Skeletal muscle tissue (tissue), 4 donors: ENCODE data around the gene EDEM1. TPM values are rescaled to one million over a fixed set of nuclear protein-coding genes. Genes with fewer than 3 reads are reported as not detected.
"Not testable (repeated sequence)": the region's sequence is repeated elsewhere in the genome, so short reads cannot be mapped to it uniquely, and the experiment has no call there.

Source experiments
- H3K27ac ChIP-seq: one replicate; pipeline ENCODE4 v1.7.0; 2013; ENCODE audit warnings: mild to moderate bottlenecking, low read depth, low read length, inconsistent platforms
- H3K27me3 ChIP-seq, 3 donors: one replicate each; pipeline ENCODE4 v1.7.0; 2013; ENCODE audit warnings: low read length in 3 of 3; ENCODE audit not compliant: control insufficient read depth in 3 of 3, insufficient read depth in 3 of 3
- H3K36me3 ChIP-seq, 3 donors: one replicate each; pipeline ENCODE4 v1.7.0; 2013; ENCODE audit warnings: low read length in 3 of 3; ENCODE audit not compliant: control insufficient read depth in 3 of 3, insufficient read depth in 3 of 3
- H3K4me1 ChIP-seq, 3 donors: one replicate each; pipeline ENCODE4 v1.7.0; 2013; ENCODE audit warnings: low read length in 3 of 3, mild to moderate bottlenecking in 3 of 3; ENCODE audit not compliant: control insufficient read depth in 3 of 3, insufficient read depth in 3 of 3
- H3K4me3 ChIP-seq, 3 donors: one replicate each; pipeline ENCODE4 v1.7.0; 2013; ENCODE audit warnings: low read length in 3 of 3
- H3K9ac ChIP-seq, 3 donors: one replicate each; pipeline ENCODE4 v1.7.0; 2013; ENCODE audit warnings: low read length in 3 of 3, mild to moderate bottlenecking in 3 of 3, moderate library complexity in 2 of 3, low read depth in 1 of 3
- H3K9me3 ChIP-seq, 3 donors: one replicate each; pipeline ENCODE4 v1.7.0; 2013; ENCODE audit warnings: low read length in 3 of 3; ENCODE audit not compliant: control insufficient read depth in 3 of 3
- total RNA-seq: library from RNA; depleted of rRNA; stranded (reverse); fragments of >200 nt; gene quantifications from one replicate; pipeline ENCODE4 v1.2.3, GENCODE V29; 2014
- donor health status: Osteomylitis.

The EDEM1 gene
- 5.7 TPM for total RNA-seq

GRCh38 chr3:5187156-5187919 lies at the start of gene EDEM1:
Gene EDEM1 (plus strand): TSS chr3:5187707. CDS start chr3:5187806, 99 bp downstream.
- Histone ChIP-seq H3K9me3 (no peaks in the 10 kb centered on the region), H3K27ac (peak within 1 kb of the TSS; percentile 92), H3K9ac (peak within 1 kb of the TSS; percentile 91 to 96 (median 96)), H3K36me3 (peaks cover 0 to 3% (median 0%) of the 10 kb centered on the region in 3 donors), H3K27me3 (no peaks in the 10 kb centered on the region), H3K4me1 (peaks cover 20 to 28% (median 25%) of the 10 kb centered on the region in 3 donors), H3K4me3 (peak within 1 kb of the TSS; percentile 93 to 95 (median 93))

GRCh38 chr3:5138214-5138981 lies 49.1 kb upstream of the EDEM1 start:
- peaks cover 26 to 51% (median 42%) of the 10 kb centered on the region in 3 donors for H3K4me1 ChIP-seq

DNA sequence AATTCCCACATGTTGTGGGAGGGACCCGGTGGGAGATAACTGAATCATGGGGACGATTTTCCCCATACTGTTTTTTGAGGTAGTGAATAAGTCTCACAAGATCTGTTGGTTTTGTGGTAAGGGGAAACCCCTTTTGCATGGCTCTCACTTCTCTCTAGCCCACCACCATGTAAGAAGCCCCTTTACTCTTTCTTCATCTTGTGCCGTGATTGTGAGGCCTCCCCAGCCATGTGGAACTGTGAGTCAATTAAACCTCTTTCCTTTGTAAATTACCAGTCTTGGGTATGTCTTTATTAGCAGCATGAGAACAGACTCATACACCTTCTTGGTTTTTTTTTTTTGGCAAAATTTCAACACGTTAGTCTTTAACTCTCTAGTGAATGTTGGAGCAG lies 47.3 kb upstream of the EDEM1 start:
- Histone ChIP-seq H3K36me3 (no peaks in the 10 kb centered on the region), H3K9ac (no peak overlapping the region), H3K27ac (peak overlapping the region; percentile 12), H3K4me3 (no peak overlapping the region), H3K9me3 (no peaks in the 10 kb centered on the region), H3K4me1 (peaks cover 26 to 36% (median 27%) of the 10 kb centered on the region in 3 donors), H3K27me3 (no peaks in the 10 kb centered on the region)

More at GRCh38 chr3:5138214-5138981, 49.1 kb upstream of the EDEM1 start:
- H3K9me3 ChIP-seq = no peaks in the 10 kb centered on the region
- H3K27ac ChIP-seq = no peak overlapping the region
- H3K4me3 ChIP-seq = no peak overlapping the region
- H3K36me3 ChIP-seq = no peaks in the 10 kb centered on the region
- no peak overlapping the region for H3K9ac ChIP-seq
- H3K27me3 ChIP-seq = no peaks in the 10 kb centered on the region

GRCh38 chr3:5140839-5141238 lies 46.7 kb upstream of the EDEM1 start:
- H3K4me1 ChIP-seq = peaks cover 26 to 36% (median 27%) of the 10 kb centered on the region in 3 donors
- no peak overlapping the region for H3K27ac ChIP-seq
- no peaks in the 10 kb centered on the region for H3K27me3 ChIP-seq

DNA sequence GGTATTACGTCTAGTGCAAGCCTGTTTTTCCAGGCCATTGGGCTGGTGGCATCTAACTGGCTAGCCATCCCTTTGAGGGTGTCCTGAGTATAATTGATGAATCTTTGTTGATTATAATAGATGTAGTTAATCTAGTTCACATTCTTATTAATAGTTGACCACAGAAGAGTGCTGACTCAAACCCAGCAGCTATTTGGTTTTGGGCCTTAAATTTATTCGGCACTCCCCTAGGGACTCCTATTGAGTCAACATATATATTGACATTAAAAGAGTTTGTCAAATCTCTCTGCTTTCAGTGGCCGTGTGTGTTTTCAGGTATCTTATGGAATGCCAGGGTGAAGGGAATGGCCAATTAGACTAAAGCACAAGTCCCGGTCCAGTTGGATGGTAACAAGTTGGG lies 45.7 kb upstream of the EDEM1 start:
- H3K4me1 ChIP-seq = peaks cover 22 to 33% (median 27%) of the 10 kb centered on the region in 3 donors
- no peaks in the 10 kb centered on the region for H3K36me3 ChIP-seq
- no peaks in the 10 kb centered on the region for H3K9me3 ChIP-seq
- no peak overlapping the region for H3K9ac ChIP-seq
- H3K4me3 ChIP-seq = no peak overlapping the region
- no peak overlapping the region for H3K27ac ChIP-seq
- no peaks in the 10 kb centered on the region for H3K27me3 ChIP-seq

More at GRCh38 chr3:5140839-5141238, 46.7 kb upstream of the EDEM1 start:
- Histone ChIP-seq H3K4me3 (no peak overlapping the region), H3K9me3 (no peaks in the 10 kb centered on the region), H3K9ac (no peak overlapping the region), H3K36me3 (no peaks in the 10 kb centered on the region)

DNA sequence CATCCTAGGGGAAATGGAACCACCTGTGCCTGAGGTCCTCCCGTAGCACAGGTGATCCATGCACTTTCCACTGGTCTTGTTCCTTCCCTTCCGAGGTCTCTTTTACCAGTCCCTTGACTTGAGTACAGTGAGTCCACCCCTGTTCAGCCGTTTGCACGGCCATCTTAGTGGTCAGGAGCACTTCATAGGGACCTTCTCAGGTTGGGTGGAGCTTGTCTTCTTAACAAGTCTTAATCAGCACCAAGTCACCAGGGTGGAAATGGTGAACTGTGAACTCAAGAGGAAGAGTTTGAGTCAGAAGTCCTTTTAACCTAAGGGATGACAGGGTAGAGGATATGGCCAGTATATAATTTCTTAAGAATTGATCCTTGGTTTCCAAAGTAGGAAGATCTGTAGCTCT lies 44.0 kb upstream of the EDEM1 start:
- Histone ChIP-seq H3K4me3 (no peak overlapping the region), H3K9ac (no peak overlapping the region), H3K9me3 (no peaks in the 10 kb centered on the region), H3K4me1 (peaks cover 15 to 25% (median 23%) of the 10 kb centered on the region in 3 donors), H3K27ac (no peak overlapping the region), H3K36me3 (no peaks in the 10 kb centered on the region), H3K27me3 (no peaks in the 10 kb centered on the region)

GRCh38 chr3:5144316-5144994 lies 43.1 kb upstream of the EDEM1 start:
- H3K27ac ChIP-seq = no peak overlapping the region
- peaks cover 7 to 24% (median 13%) of the 10 kb centered on the region in 3 donors for H3K4me1 ChIP-seq
- H3K4me3 ChIP-seq = no peak overlapping the region
- no peaks in the 10 kb centered on the region for H3K9me3 ChIP-seq
- no peak overlapping the region for H3K9ac ChIP-seq
- H3K36me3 ChIP-seq = no peaks in the 10 kb centered on the region
- H3K27me3 ChIP-seq = no peaks in the 10 kb centered on the region

- Histone ChIP-seq H3K4me3 (no peak overlapping the region), H3K4me1 (peaks cover 5 to 24% (median 6%) of the 10 kb centered on the region in 3 donors), H3K27me3 (no peaks in the 10 kb centered on the region), H3K36me3 (no peaks in the 10 kb centered on the region), H3K9me3 (no peaks in the 10 kb centered on the region), H3K9ac (no peak overlapping the region), H3K27ac (no peak overlapping the region)
Measured at GRCh38 chr3:5145120-5145519, 42.4 kb upstream of the EDEM1 start.

- H3K9ac ChIP-seq, H3K9me3 ChIP-seq, H3K27me3 ChIP-seq, H3K36me3 ChIP-seq, H3K27ac ChIP-seq, H3K4me3 ChIP-seq: not testable (repeated sequence)
- peaks cover 5 to 13% (median 5%) of the 10 kb centered on the region in 3 donors for H3K4me1 ChIP-seq
Measured at GRCh38 chr3:5147152-5147551, 40.4 kb upstream of the EDEM1 start.
